Body of pancreas (tissue), 4 donors: ENCODE results near the gene BANP. TPM values are rescaled to one million over a fixed set of nuclear protein-coding genes. Genes with fewer than 3 reads are reported as not detected.
"Not testable (repeated sequence)": the region's sequence is repeated elsewhere in the genome, so short reads cannot be mapped to it uniquely, and the experiment has no call there.

Experiments
- ATAC-seq: fragments of 150-250 bp; one replicate; pipeline ENCODE4 v1.9.1; 2016
- DNase-seq, 4 donors: peaks; one replicate each; pipeline ENCODE4 v3.0.0-alpha.2; 2019
- H3K27ac ChIP-seq, 4 donors: fragments of 200-600 bp; sonication (generic); 1 replicate in 3 of 4; 2 replicates in 1 of 4; pipeline versions ENCODE4 v1.5.1 to v1.6.1; 2016 to 2019; ENCODE audit warnings: mild to moderate bottlenecking in 1 of 4, mixed read lengths in 1 of 4, moderate library complexity in 1 of 4
- H3K27me3 ChIP-seq, 2 donors: fragments of 200-600 bp; sonication (generic); one replicate each; pipeline ENCODE4 v1.6.0; 2016; ENCODE audit warnings: mild to moderate bottlenecking in 1 of 2
- H3K36me3 ChIP-seq, 2 donors: fragments of 200-600 bp; sonication (generic); replicated peaks in 1 of 2; 2 replicates each; pipeline ENCODE4 v1.5.1; 2016; ENCODE audit warnings: low read depth in 2 of 2; ENCODE audit not compliant: insufficient read depth in 1 of 2
- H3K4me1 ChIP-seq: fragments of 200-600 bp; sonication (generic); one replicate; pipeline ENCODE4 v1.6.0; 2016
- H3K4me3 ChIP-seq, 2 donors: fragments of 200-600 bp; sonication (generic); 1 replicate in 1 of 2; 2 replicates in 1 of 2; pipeline ENCODE4 v1.5.1; 2016 to 2019
- H3K9me3 ChIP-seq, 3 donors: fragments of 200-600 bp; sonication (generic); 1 replicate in 2 of 3; 2 replicates in 1 of 3; pipeline ENCODE4 v1.5.1; 2016
- CTCF ChIP-seq, 7 experiments: fragments of 450-650 bp in 4 of 7; fragments of 200-600 bp in 3 of 7; sonication (generic) in 3 of 7; IDR thresholded peaks; one replicate each; pipeline ENCODE4 v1.5.1; 2016 to 2019; ENCODE audit warnings: antibody characterized with exemption in 7 of 7
- POLR2A ChIP-seq, 3 donors: fragments of 450-650 bp; IDR thresholded peaks; one replicate each; pipeline ENCODE4 v1.6.1; 2016; ENCODE audit warnings: antibody characterized with exemption in 3 of 3, mild to moderate bottlenecking in 2 of 3
- WGBS, 2 donors: methylation state at CpG; one replicate each; pipeline ENCODE4 v1.1.5; 2017; 5-methylcytosine and 5-hydroxymethylcytosine counted together
- intact Hi-C: fragments of 100-400 bp; cut with DNase I; formaldehyde crosslinking; loops from one replicate; pipeline ENCODE4 v1.15.1; 2023
- total RNA-seq, 2 donors: library from RNA; depleted of rRNA; stranded (reverse); fragments of >200 nt; gene quantifications; one replicate each; pipeline ENCODE4 v1.1.0, GENCODE V29; 2016

Gene BANP
- total RNA-seq, 2 donors from 2014 or later: 19.1 to 20.2 TPM

DNA sequence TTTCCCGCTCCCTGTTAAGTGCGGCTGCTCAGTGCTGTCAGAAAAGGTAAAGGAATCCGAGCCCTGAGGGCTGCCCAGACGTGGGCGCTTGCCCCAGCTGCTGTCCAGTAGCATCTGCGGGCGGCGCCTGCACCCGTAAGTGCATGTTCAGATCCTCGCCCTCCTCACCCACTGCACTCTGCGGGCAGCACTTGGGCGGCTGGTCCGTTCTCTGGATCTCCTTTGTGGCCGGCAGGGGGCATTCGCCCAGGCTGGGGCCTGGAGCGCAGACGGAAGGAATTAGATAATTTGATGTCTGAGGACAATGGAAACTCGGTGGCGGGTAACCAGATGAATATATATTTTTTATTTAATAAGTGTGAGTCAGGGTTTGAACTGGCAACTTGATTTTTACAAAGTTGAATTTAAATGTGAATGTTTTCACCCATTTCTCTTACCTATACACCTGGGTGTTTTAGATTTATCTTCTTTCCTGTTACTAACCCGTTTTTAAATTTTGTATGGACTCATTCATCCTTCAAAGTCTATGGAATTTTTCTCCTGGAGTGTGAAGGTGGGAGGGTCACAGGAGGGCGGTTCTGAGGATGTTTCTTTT, 73.4 kb downstream of the BANP start:
- DNase-seq, intact Hi-C loops, H3K27ac ChIP-seq, H3K4me3 ChIP-seq, H3K4me1 ChIP-seq, ATAC-seq, H3K9me3 ChIP-seq, H3K36me3 ChIP-seq, H3K27me3 ChIP-seq: not testable (repeated sequence)
- WGBS, 2 donors: 78 to 87% methylated on average over 12 to 21 of the region's 21 CpGs
- peak in 5 of 7 experiments; percentile 9 to 16 (median 10) for TF ChIP-seq CTCF (IDR thresholded peaks at IDR 0.05)

- H3K9me3 ChIP-seq, H3K27ac ChIP-seq, H3K4me3 ChIP-seq, H3K4me1 ChIP-seq, intact Hi-C loops, H3K36me3 ChIP-seq, H3K27me3 ChIP-seq: not testable (repeated sequence)
- WGBS, 2 donors: 72 to 81% methylated on average over 8 to 10 of the region's 10 CpGs
- ATAC-seq: peak; percentile 26
- peak in 2 of 4 donors; percentile 26 to 58 for DNase-seq
Observed at GRCh38 chr16:88025086-88025492, 73.9 kb downstream of the BANP start.

DNA sequence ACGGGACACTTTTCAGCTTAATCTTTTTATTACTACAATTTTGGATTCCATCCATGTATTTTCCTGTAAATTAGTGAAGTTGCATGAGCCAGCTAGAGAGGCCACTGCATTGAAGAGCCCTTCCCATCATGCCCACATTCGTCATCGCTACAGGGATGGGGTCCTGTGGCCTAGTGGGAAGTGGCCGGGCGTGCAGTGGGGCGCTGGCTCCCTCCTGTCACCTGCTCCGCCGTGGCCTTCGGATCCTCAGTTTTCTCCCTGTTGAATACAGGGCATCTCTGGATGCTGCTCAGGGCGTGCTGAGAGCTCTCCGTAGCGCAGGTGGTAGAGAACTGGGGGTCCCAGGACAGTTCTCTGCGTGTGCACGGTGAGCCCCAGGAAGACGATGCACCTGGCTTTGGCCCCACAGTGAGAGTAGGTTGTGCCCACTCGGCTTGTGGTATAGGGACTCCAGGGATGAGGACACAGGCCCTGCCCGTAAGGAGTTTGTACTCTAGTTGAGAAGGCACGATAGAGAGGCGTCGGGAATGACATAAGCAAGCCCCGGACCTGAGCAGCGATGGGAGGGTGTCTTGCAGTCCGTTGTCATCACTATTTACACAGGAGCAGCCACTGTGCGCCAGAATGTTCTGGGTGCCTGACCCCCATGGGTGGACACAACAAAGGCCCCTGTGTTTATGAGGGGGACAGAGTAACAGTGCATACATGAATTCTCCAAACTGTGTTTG, 74.8 kb downstream of the BANP start:
- H3K4me1 ChIP-seq, H3K4me3 ChIP-seq, H3K36me3 ChIP-seq, H3K27me3 ChIP-seq, H3K27ac ChIP-seq, ATAC-seq, intact Hi-C loops, DNase-seq, H3K9me3 ChIP-seq: not testable (repeated sequence)
- WGBS, 2 donors: 91 to 93% methylated on average over 21 to 24 of the region's 24 CpGs

- Histone ChIP-seq H3K27me3 (no peaks in the 10 kb centered on the region), H3K36me3 (no peaks in the 10 kb centered on the region), H3K4me3 (no peak overlapping the region), H3K27ac (no peak overlapping the region), H3K9me3 (no peaks in the 10 kb centered on the region), H3K4me1 (no peaks in the 10 kb centered on the region)
- WGBS, 2 donors: 95 to 96% methylated on average over 19 to 50 of the region's 51 CpGs
- intact Hi-C loops: no loop called here
- ATAC-seq (no peak), DNase-seq (no peak)
- no peak for TF ChIP-seq POLR2A (IDR thresholded peaks at IDR 0.05)
- no peak for TF ChIP-seq CTCF (IDR thresholded peaks at IDR 0.05)
Observed at GRCh38 chr16:88026964-88027938, 76.0 kb downstream of the BANP start.

GRCh38 chr16:88028177-88028930, 77.1 kb downstream of the BANP start:
- H3K27me3 ChIP-seq, H3K36me3 ChIP-seq, H3K4me1 ChIP-seq, H3K9me3 ChIP-seq, intact Hi-C loops, DNase-seq, ATAC-seq, H3K27ac ChIP-seq, H3K4me3 ChIP-seq: not testable (repeated sequence)
- WGBS, 2 donors: 90 to 99% methylated on average over 5 to 13 of the region's 13 CpGs
